ENCODE results near the gene ARL3.
"Not testable (repeated sequence)": the region's sequence is repeated elsewhere in the genome, so short reads cannot be mapped to it uniquely, and the experiment has no call there.

The ARL3 gene

GRCh38 chr10:102735065-102735562 is 20.9 kb upstream of the ARL3 start:
- DNase-seq = no peak

GRCh38 chr10:102732661-102733060 is 18.5 kb upstream of the ARL3 start:
- no peak for DNase-seq

GRCh38 chr10:102731222-102731800 is 17.1 kb upstream of the ARL3 start:
- no peak for DNase-seq

- DNase-seq = peak; percentile 61 to 81
These were observed 15.1 kb upstream of the ARL3 start for GRCh38 chr10:102729029-102730026.

- DNase-seq = no peak
These were observed 13.0 kb upstream of the ARL3 start for GRCh38 chr10:102727037-102727818.

- no peak for DNase-seq
These were observed 12.1 kb upstream of the ARL3 start for GRCh38 chr10:102726274-102726673.

- no peak for DNase-seq
These were observed 9.8 kb upstream of the ARL3 start for GRCh38 chr10:102723989-102724388.

- no peak for DNase-seq
These were observed 7.8 kb upstream of the ARL3 start for GRCh38 chr10:102721954-102722353.

GRCh38 chr10:102720775-102721301 is 6.6 kb upstream of the ARL3 start:
- DNase-seq = no peak

- no peak for DNase-seq
These were observed 6.1 kb upstream of the ARL3 start for GRCh38 chr10:102720337-102720736.

- no peak for DNase-seq
These were observed 4.0 kb upstream of the ARL3 start for GRCh38 chr10:102718220-102718619.

- DNase-seq = not testable (repeated sequence)
These were observed 2.8 kb upstream of the ARL3 start for GRCh38 chr10:102716900-102717565.

GRCh38 chr10:102715880-102716279 is 1.7 kb upstream of the ARL3 start:
- no peak for DNase-seq

- no peak for DNase-seq
These were observed 641 bp upstream of the ARL3 start, which contains the start of gene SFXN2 for GRCh38 chr10:102714621-102715455. TSS of gene SFXN2 (plus strand) at chr10:102714636. CDS start at chr10:102726637, 12,001 bp downstream.

- DNase-seq = no peak
These were observed 721 bp downstream of the ARL3 start for GRCh38 chr10:102713539-102713813.

- DNase-seq = no peak
These were observed 1.2 kb downstream of the ARL3 start for GRCh38 chr10:102712843-102713538.

GRCh38 chr10:102712089-102712488 is 2.1 kb downstream of the ARL3 start:
- DNase-seq = no peak

GRCh38 chr10:102710609-102711008 is 3.6 kb downstream of the ARL3 start:
- DNase-seq = no peak

GRCh38 chr10:102705531-102705930 is 8.7 kb downstream of the ARL3 start:
- DNase-seq = no peak

- DNase-seq = no peak
These were observed 9.3 kb downstream of the ARL3 start for GRCh38 chr10:102704915-102705314.

- no peak for DNase-seq
These were observed 11.5 kb downstream of the ARL3 start for GRCh38 chr10:102702742-102703141.
